ENCODE data around the gene GALNT2. TPM values are rescaled to one million over a fixed set of nuclear protein-coding genes. Genes with fewer than 3 reads are reported as not detected.

Gene GALNT2
- total and polyA plus RNA-seq, 2 of the 13 experiments (the other 11 are each of a cell fraction or from before 2014, with no cell fraction given) = 39.3 to 39.6 TPM

- TF ChIP-seq, protein P1, sequence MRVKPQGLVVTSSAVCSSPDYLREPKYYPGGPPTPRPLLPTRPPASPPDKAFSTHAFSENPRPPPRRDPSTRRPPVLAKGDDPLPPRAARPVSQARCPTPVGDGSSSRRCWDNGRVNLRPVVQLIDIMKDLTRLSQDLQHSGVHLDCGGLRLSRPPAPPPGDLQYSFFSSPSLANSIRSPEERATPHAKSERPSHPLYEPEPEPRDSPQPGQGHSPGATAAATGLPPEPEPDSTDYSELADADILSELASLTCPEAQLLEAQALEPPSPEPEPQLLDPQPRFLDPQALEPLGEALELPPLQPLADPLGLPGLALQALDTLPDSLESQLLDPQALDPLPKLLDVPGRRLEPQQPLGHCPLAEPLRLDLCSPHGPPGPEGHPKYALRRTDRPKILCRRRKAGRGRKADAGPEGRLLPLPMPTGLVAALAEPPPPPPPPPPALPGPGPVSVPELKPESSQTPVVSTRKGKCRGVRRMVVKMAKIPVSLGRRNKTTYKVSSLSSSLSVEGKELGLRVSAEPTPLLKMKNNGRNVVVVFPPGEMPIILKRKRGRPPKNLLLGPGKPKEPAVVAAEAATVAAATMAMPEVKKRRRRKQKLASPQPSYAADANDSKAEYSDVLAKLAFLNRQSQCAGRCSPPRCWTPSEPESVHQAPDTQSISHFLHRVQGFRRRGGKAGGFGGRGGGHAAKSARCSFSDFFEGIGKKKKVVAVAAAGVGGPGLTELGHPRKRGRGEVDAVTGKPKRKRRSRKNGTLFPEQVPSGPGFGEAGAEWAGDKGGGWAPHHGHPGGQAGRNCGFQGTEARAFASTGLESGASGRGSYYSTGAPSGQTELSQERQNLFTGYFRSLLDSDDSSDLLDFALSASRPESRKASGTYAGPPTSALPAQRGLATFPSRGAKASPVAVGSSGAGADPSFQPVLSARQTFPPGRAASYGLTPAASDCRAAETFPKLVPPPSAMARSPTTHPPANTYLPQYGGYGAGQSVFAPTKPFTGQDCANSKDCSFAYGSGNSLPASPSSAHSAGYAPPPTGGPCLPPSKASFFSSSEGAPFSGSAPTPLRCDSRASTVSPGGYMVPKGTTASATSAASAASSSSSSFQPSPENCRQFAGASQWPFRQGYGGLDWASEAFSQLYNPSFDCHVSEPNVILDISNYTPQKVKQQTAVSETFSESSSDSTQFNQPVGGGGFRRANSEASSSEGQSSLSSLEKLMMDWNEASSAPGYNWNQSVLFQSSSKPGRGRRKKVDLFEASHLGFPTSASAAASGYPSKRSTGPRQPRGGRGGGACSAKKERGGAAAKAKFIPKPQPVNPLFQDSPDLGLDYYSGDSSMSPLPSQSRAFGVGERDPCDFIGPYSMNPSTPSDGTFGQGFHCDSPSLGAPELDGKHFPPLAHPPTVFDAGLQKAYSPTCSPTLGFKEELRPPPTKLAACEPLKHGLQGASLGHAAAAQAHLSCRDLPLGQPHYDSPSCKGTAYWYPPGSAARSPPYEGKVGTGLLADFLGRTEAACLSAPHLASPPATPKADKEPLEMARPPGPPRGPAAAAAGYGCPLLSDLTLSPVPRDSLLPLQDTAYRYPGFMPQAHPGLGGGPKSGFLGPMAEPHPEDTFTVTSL (CRISPR knock-in tag; IDR thresholded peaks at IDR 0.05; ENCODE audit: borderline replicate concordance) = no peak
- no peak for TF ChIP-seq RFXANK (CRISPR knock-in tag; IDR thresholded peaks at IDR 0.05)
These were observed 141.7 kb downstream of the GALNT2 start (continued) for GRCh38 chr1:230208619-230209261.

DNA sequence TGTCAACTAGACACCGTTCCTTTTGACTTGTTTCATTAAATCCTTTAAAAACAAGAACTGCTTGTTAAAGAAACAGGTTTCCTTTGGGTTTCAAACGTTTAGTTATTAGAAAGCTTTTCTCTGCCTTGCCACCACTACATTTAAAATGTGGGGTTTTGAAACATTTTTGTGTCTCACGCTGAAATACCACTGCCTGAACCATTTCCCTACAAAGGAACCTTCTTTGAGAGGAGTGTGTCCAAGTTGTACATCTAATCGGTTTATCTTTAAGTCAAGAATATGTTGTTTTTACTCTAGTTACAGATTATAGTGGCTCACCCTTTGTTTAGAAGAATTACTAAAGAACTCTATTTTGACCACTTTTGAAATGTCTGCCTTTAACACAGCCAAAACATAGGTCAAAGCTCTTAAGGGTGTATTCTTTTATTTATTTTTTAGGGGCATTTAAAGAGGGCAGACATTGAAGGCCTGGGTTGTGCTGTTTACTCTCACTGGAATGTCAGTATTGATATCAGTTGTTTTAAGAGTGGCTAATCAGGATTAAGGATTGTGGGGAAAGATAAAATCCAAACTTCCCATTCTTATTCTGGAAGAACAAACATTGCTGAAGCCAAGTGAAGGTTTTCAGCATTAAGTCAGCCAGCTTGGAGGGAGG lies 143.4 kb downstream of the GALNT2 start:
- peaks cover 16% of the 10 kb centered on the region for H3K4me1 ChIP-seq (ENCODE audit: insufficient read depth, low read length)
- DNase-seq (ENCODE audit: low spot score) = no peak
- WGBS (ENCODE audit: low lambda C conversion rate) = 69% methylated on average over 4 of the region's 4 CpGs
- H3K79me2 ChIP-seq (ENCODE audit: insufficient read depth, low read length) = no peaks in the 10 kb centered on the region
- H3K9me3 ChIP-seq (ENCODE audit: low read length) = no peaks in the 10 kb centered on the region
- H2AFZ ChIP-seq (ENCODE audit: low read length) = no peak overlapping the region
- ChIA-PET CTCF (ENCODE audit: low intra/inter-chr PET ratio, low total read pairs) (no interaction called here), POLR2A (no interaction called here)
- no peak for FAIRE-seq
- peaks cover 0 to 8% of the 10 kb centered on the region in 2 experiments; a peak in 4 of 5 replicates for H3K36me3 ChIP-seq (replicated peaks in 1 of 2; ENCODE audit: control insufficient read depth in 1 of 2, insufficient read depth in 2 of 2, low read length in 2 of 2)
- BruUV-seq (replicated peaks) = no TSS peak
- no peak overlapping the region for H3K27ac ChIP-seq (ENCODE audit: extremely low read length, insufficient read depth, low read length)
- no peak for ATAC-seq
- no peak overlapping the region for H3K9ac ChIP-seq (ENCODE audit: insufficient read depth, low read depth, low read length)
- in situ Hi-C loops (cut with HindIII; ENCODE audit: extremely low pct_ligation_motif_present, low pct_unique_long_range_greater_than_20kb) (no loop called here), intact Hi-C loops (cut with micrococcal nuclease; ENCODE audit: unreplicated experiment) (no loop called here)
- no peak overlapping the region for H3K4me2 ChIP-seq (ENCODE audit: low read depth, low read length)
- H3K4me3 ChIP-seq (replicated peaks in 1 of 3; ENCODE audit: insufficient read depth in 1 of 3, low read depth in 2 of 3, low read length in 3 of 3) = no peak overlapping the region
- H3K27me3 ChIP-seq (ENCODE audit: control insufficient read depth in 1 of 2, insufficient read depth in 2 of 2, low read length in 2 of 2) = no peaks in the 10 kb centered on the region
- H4K20me1 ChIP-seq (ENCODE audit: insufficient read depth, low read length) = no peaks in the 10 kb centered on the region
- TF ChIP-seq ZNF790 (CRISPR knock-in tag; IDR thresholded peaks at IDR 0.05; ENCODE audit: borderline replicate concordance) (no peak), AFF4 (CRISPR knock-in tag; IDR thresholded peaks at IDR 0.05) (no peak)
- TF ChIP-seq, protein P2, sequence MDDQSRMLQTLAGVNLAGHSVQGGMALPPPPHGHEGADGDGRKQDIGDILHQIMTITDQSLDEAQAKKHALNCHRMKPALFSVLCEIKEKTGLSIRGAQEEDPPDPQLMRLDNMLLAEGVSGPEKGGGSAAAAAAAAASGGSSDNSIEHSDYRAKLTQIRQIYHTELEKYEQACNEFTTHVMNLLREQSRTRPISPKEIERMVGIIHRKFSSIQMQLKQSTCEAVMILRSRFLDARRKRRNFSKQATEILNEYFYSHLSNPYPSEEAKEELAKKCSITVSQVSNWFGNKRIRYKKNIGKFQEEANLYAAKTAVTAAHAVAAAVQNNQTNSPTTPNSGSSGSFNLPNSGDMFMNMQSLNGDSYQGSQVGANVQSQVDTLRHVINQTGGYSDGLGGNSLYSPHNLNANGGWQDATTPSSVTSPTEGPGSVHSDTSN (CRISPR knock-in tag; IDR thresholded peaks at IDR 0.05; ENCODE audit: borderline replicate concordance) = no peak
- TF ChIP-seq, protein P3, sequence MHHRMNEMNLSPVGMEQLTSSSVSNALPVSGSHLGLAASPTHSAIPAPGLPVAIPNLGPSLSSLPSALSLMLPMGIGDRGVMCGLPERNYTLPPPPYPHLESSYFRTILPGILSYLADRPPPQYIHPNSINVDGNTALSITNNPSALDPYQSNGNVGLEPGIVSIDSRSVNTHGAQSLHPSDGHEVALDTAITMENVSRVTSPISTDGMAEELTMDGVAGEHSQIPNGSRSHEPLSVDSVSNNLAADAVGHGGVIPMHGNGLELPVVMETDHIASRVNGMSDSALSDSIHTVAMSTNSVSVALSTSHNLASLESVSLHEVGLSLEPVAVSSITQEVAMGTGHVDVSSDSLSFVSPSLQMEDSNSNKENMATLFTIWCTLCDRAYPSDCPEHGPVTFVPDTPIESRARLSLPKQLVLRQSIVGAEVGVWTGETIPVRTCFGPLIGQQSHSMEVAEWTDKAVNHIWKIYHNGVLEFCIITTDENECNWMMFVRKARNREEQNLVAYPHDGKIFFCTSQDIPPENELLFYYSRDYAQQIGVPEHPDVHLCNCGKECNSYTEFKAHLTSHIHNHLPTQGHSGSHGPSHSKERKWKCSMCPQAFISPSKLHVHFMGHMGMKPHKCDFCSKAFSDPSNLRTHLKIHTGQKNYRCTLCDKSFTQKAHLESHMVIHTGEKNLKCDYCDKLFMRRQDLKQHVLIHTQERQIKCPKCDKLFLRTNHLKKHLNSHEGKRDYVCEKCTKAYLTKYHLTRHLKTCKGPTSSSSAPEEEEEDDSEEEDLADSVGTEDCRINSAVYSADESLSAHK (CRISPR knock-in tag; IDR thresholded peaks at IDR 0.05; ENCODE audit: borderline replicate concordance) = no peak

Measured in HepG2 (cell line).